HCT116 (cell line): Measurements from ENCODE around the gene WHRN. TPM values are rescaled to one million over a fixed set of nuclear protein-coding genes. Genes with fewer than 3 reads are reported as not detected.

ENCODE experiments used
- ATAC-seq: fragments of 200-7000 bp; cut with Tn5 transposase; 2 replicates; pipeline ENCODE4 v1.9.1; 2020; ENCODE audit warnings: mild to moderate bottlenecking, moderate library complexity
- BruUV-seq: library from RNA; stranded (reverse); fragments of 400-500 nt; replicated peaks from 2 replicates; lab custom pipeline; 2021; lab: Mats Ljungman, UMichigan
- CTCF ChIA-PET: fragments of 300-600 bp; sonication (Branson Sonifier 250); formaldehyde crosslinking; loops from one replicate; lab custom pipeline; 2021; ENCODE audit warnings: antibody characterized with exemption; lab: Charles Lee
- POLR2A ChIA-PET: fragments of 300-600, 350-600 bp; sonication (Branson Sonifier 250); formaldehyde crosslinking; loops from one replicate; lab custom pipeline; 2021; ENCODE audit warnings: antibody characterized with exemption; lab: Charles Lee
- RAD21 ChIA-PET, 2 experiments: fragments of 300-600 bp; sonication (Branson Sonifier 250); formaldehyde crosslinking; loops; one replicate each; lab custom pipeline; 2023; ENCODE audit warnings: low total read pairs in 2 of 2; ENCODE audit not compliant: uncharacterized antibody in 2 of 2, unreplicated experiment in 2 of 2, low non-redundant PET in 1 of 2; lab: Charles Lee
- DNase-seq: peaks from one replicate; pipeline ENCODE4 v3.0.0-alpha.2; 2010; ENCODE audit warnings: low read depth, low spot score
- H2AFZ ChIP-seq: fragments of 200-600 bp; shearing (Covaris generic), sonication (generic); 2 replicates; pipeline ENCODE4 v1.6.1; 2017; ENCODE audit warnings: low read depth, mixed run types, mixed read lengths, antibody characterized with exemption, low read length; ENCODE audit not compliant: poor library complexity, severe bottlenecking
- H3K27ac ChIP-seq: 2 replicates; pipeline ENCODE4 v1.5.1; 2012; ENCODE audit warnings: low read depth, low read length
- H3K27me3 ChIP-seq: fragments of 200-600 bp; sonication (generic); 2 replicates; pipeline ENCODE4 v1.6.1; 2016; ENCODE audit warnings: mixed run types, low read length, mixed read lengths; ENCODE audit not compliant: insufficient read depth
- H3K36me3 ChIP-seq, 2 experiments: fragments of 200-500 bp in 1 of 2; fragments of 200-600 bp in 1 of 2; sonication (Bioruptor generic) in 1 of 2; sonication (generic) in 1 of 2; 2 replicates each; pipeline versions ENCODE4 v1.5.1 to v1.6.1; 2014 to 2016; ENCODE audit warnings: low read length in 2 of 2, inconsistent platforms in 1 of 2, mixed read lengths in 1 of 2, mixed run types in 1 of 2; ENCODE audit not compliant: insufficient read depth in 2 of 2, control insufficient read depth in 1 of 2
- H3K4me1 ChIP-seq, 2 experiments: fragments of 200-600 bp in 1 of 2; sonication (generic) in 1 of 2; 2 replicates each; pipeline versions ENCODE4 v1.5.1 to v1.6.1; 2012 to 2017; ENCODE audit warnings: low read length in 2 of 2, inconsistent platforms in 1 of 2, mild to moderate bottlenecking in 1 of 2, mixed read lengths in 1 of 2, mixed run types in 1 of 2, moderate library complexity in 1 of 2; ENCODE audit not compliant: insufficient read depth in 2 of 2, control insufficient read depth in 1 of 2
- H3K4me2 ChIP-seq: fragments of 200-600 bp; sonication (generic); 2 replicates; pipeline ENCODE4 v1.6.1; 2017; ENCODE audit warnings: mixed run types, low read length, mixed read lengths
- H3K4me3 ChIP-seq, 2 experiments: fragments of 200-600 bp in 1 of 2; sonication (generic) in 1 of 2; replicated peaks in 1 of 2; 2 replicates each; pipeline ENCODE4 v1.5.1; 2011 to 2016; ENCODE audit warnings: low read length in 2 of 2, control low read depth in 1 of 2, low read depth in 1 of 2, mild to moderate bottlenecking in 1 of 2, mixed read lengths in 1 of 2, mixed run types in 1 of 2
- H3K79me2 ChIP-seq: fragments of 200-600 bp; sonication (generic); 2 replicates; pipeline ENCODE4 v1.6.1; 2017; ENCODE audit warnings: mild to moderate bottlenecking, mixed run types, low read length, moderate library complexity, mixed read lengths; ENCODE audit not compliant: insufficient read depth
- H3K9ac ChIP-seq: fragments of 200-600 bp; sonication (generic); 2 replicates; pipeline ENCODE4 v1.6.1; 2016; ENCODE audit warnings: low read length, mixed read lengths
- H3K9me2 ChIP-seq: fragments of 200-600 bp; sonication (generic), shearing (Covaris generic); 2 replicates; pipeline ENCODE4 v1.6.1; 2017; ENCODE audit warnings: mixed run types, mild to moderate bottlenecking, moderate library complexity; ENCODE audit not compliant: insufficient read depth
- H3K9me3 ChIP-seq, 2 experiments: fragments of 200-500 bp in 1 of 2; fragments of 200-600 bp in 1 of 2; sonication (Bioruptor generic) in 1 of 2; sonication (generic) in 1 of 2; 2 replicates each; pipeline ENCODE4 v1.6.1; 2014 to 2017; ENCODE audit warnings: low read length in 2 of 2, mixed read lengths in 2 of 2, inconsistent platforms in 1 of 2, low read depth in 1 of 2, mild to moderate bottlenecking in 1 of 2, mixed run types in 1 of 2, moderate library complexity in 1 of 2; ENCODE audit not compliant: control insufficient read depth in 1 of 2, insufficient read depth in 1 of 2
- H4K20me1 ChIP-seq: fragments of 200-600 bp; sonication (generic), shearing (Covaris generic); 2 replicates; pipeline ENCODE4 v1.6.1; 2017; ENCODE audit warnings: mixed run types, mild to moderate bottlenecking, moderate library complexity; ENCODE audit not compliant: insufficient read depth
- EGR1 ChIP-seq: IDR thresholded peaks from 2 replicates; pipeline ENCODE4 v1.6.1; 2012; ENCODE audit warnings: low read depth
- ELF1 ChIP-seq: IDR thresholded peaks from 2 replicates; pipeline ENCODE4 v1.6.1; 2012; ENCODE audit warnings: low read depth, borderline replicate concordance
- EZH2phosphoT487 ChIP-seq: fragments of 200-600 bp; IDR thresholded peaks from 2 replicates; pipeline ENCODE4 v1.6.1; 2018; ENCODE audit warnings: antibody characterized with exemption, borderline replicate concordance
- MAX ChIP-seq: IDR thresholded peaks from 2 replicates; pipeline ENCODE4 v1.6.1; 2012
- POLR2A ChIP-seq: IDR thresholded peaks from 2 replicates; pipeline ENCODE4 v1.7.0; 2011; ENCODE audit warnings: borderline replicate concordance; ENCODE audit not compliant: insufficient read depth, insufficient read length; ENCODE audit errors: extremely low read depth
- SIN3A ChIP-seq: IDR thresholded peaks from 2 replicates; pipeline ENCODE4 v1.6.1; 2012; ENCODE audit warnings: low read depth
- SP1 ChIP-seq: IDR thresholded peaks from 2 replicates; pipeline ENCODE4 v1.6.1; 2012; ENCODE audit warnings: low read depth
- TCF7L2 ChIP-seq: IDR thresholded peaks from 2 replicates; pipeline ENCODE4 v1.7.0; 2011; ENCODE audit warnings: borderline replicate concordance, inconsistent platforms; ENCODE audit not compliant: insufficient read depth, insufficient read length; ENCODE audit errors: extremely low read depth
- YY1 ChIP-seq: IDR thresholded peaks from 2 replicates; pipeline ENCODE4 v1.6.1; 2011; ENCODE audit warnings: low read length, low read depth, moderate library complexity, mild to moderate bottlenecking; ENCODE audit not compliant: insufficient replicate concordance; ENCODE audit errors: extremely low read depth
- ZBTB33 ChIP-seq: IDR thresholded peaks from 2 replicates; pipeline ENCODE4 v1.6.1; 2011; ENCODE audit warnings: mild to moderate bottlenecking, low read length, moderate library complexity; ENCODE audit not compliant: insufficient replicate concordance; ENCODE audit errors: extremely low read depth
- ZFX ChIP-seq: fragments of 450-650 bp; IDR thresholded peaks from 2 replicates; pipeline ENCODE4 v1.6.1; 2017
- ZNF274 ChIP-seq: fragments of 200-500 bp; sonication (Bioruptor generic); IDR thresholded peaks from 2 replicates; pipeline ENCODE4 v1.6.1; 2014; ENCODE audit warnings: mild to moderate bottlenecking, low read depth, low read length, inconsistent platforms
- intact Hi-C: fragments of 100-400 bp; cut with micrococcal nuclease; formaldehyde crosslinking; loops from 2 replicates; pipeline ENCODE4 v1.10.0; 2022
- total RNA-seq: library from RNA; stranded (reverse); gene quantifications from one replicate; pipeline ENCODE4 v1.2.1, GENCODE V29; 2021; ENCODE audit not compliant: unreplicated experiment

WHRN gene
- total RNA-seq, 1 experiment from 2014 or later = 12.8 TPM

- no peaks in the 10 kb centered on the region for H3K9me2 ChIP-seq
- TF ChIP-seq YY1 (no peak), ZBTB33 (no peak), ZNF274 (no peak), EZH2phosphoT487 (no peak), POLR2A (no peak), TCF7L2 (no peak)
- CTCF ChIA-PET = no interaction called here
- DNase-seq (no peak), ATAC-seq (no peak)
- no peak overlapping the region for H3K27ac ChIP-seq
- no peaks in the 10 kb centered on the region for H3K79me2 ChIP-seq
- no peaks in the 10 kb centered on the region for H4K20me1 ChIP-seq
- POLR2A ChIA-PET = interaction anchor here (0.6 kb wide), 1 partner anchor 163 kb away, joined by 3 read pairs; no protein-coding TSS in a partner anchor
- RAD21 ChIA-PET = no interaction called here
- no peak overlapping the region for H2AFZ ChIP-seq
- H3K36me3 ChIP-seq = no peaks in the 10 kb centered on the region
- no peak overlapping the region for H3K4me2 ChIP-seq
- no peaks in the 10 kb centered on the region for H3K27me3 ChIP-seq
- no peak overlapping the region for H3K9ac ChIP-seq
- no peak overlapping the region for H3K4me3 ChIP-seq
- no TSS peak for BruUV-seq
- H3K9me3 ChIP-seq = no peaks in the 10 kb centered on the region
- H3K4me1 ChIP-seq = peaks cover 0 to 7% of the 10 kb centered on the region in 2 experiments; a peak in 1 of 4 replicates
- intact Hi-C loops = no loop called here
Measured at GRCh38 chr9:114471157-114471556, 34.1 kb downstream of the WHRN start.

- ChIA-PET POLR2A (interaction anchor here (0.6 kb wide), 1 partner anchor 163 kb away, joined by 3 read pairs; no protein-coding TSS in a partner anchor), RAD21 (no interaction called here), CTCF (no interaction called here)
- no peak for TF ChIP-seq ELF1
- TF ChIP-seq MAX = no peak
- no peak for TF ChIP-seq ZFX
- no peak for TF ChIP-seq SIN3A
- no peak for TF ChIP-seq SP1
- TF ChIP-seq EGR1 = no peak
- ATAC-seq (no peak), DNase-seq (no peak)
- H3K4me1 ChIP-seq = peaks cover 0 to 7% of the 10 kb centered on the region in 2 experiments; a peak in 1 of 4 replicates
- H2AFZ ChIP-seq = no peak overlapping the region
- H3K27me3 ChIP-seq = no peaks in the 10 kb centered on the region
- H3K79me2 ChIP-seq = no peaks in the 10 kb centered on the region
- H4K20me1 ChIP-seq = no peaks in the 10 kb centered on the region
- H3K36me3 ChIP-seq = no peaks in the 10 kb centered on the region
- no peak overlapping the region for H3K9ac ChIP-seq
- H3K9me2 ChIP-seq = no peaks in the 10 kb centered on the region
- no peaks in the 10 kb centered on the region for H3K9me3 ChIP-seq
- intact Hi-C loops = no loop called here
- BruUV-seq = no TSS peak
- no peak overlapping the region for H3K27ac ChIP-seq
- no peak overlapping the region for H3K4me2 ChIP-seq
- H3K4me3 ChIP-seq = no peak overlapping the region
Measured at GRCh38 chr9:114470581-114470980, 34.7 kb downstream of the WHRN start.
